NCI-H524 (cell line): ENCODE measurements around the gene GNB1L.
A peak's percentile ranks its signal among the peaks of the same experiment; 100 is the strongest.
"Not testable (repeated sequence)": the region's sequence is repeated elsewhere in the genome, so short reads cannot be mapped to it uniquely, and the experiment has no call there.

Experiments used
- DNase-seq, 2 experiments: peaks; one replicate each; lab custom pipeline; 2025; lab: John Stamatoyannopoulos, UW

The GNB1L gene

DNA sequence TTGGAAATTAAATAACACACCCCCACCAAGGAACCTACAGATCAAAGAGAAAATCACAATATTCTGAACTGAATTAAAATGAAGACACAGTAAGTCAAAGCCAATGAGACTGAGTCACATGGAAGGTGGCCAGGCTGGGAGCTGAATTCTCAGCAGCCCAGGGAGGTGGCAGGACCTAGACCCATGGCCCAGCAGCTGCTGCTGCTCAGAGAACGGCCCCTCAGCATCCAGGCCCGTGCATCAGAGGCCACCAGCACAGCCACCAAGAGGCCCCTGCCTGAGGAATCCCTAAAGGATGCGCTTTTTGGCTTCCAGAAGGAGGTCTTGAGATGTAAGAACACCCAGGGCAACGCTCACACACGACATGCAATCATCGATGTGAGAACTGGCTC is 59.1 kb downstream of the GNB1L start:
- DNase-seq: no peak

DNA sequence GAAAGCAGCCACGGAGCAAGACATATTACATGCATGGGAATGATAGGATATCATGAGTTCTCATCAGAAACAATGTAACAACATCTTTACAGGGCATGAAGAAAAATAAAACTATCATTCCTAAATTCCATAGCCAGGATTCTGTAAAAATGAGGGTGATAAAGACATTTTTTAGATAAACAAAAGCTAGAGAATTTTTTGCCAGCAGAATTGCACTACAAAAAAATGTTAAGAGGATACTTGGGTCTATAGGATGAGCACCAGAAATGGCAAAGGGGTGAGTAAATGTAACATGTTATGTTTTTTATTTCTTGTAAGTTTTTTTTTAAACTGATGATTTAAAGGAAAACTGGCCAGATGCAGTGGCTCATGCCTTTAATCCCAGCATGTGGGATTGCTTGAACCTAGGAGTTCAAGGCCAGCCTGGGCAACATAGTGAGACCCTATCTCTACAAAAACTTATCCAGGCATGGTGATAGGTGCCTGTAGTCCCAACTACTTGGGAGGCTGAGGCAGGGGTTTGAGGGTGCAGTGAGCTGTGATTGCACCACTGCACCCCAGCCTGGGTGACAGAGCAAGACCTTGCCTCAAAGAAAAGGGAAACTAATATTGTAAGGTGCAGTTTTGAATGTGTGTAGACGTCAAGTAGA is 60.9 kb downstream of the GNB1L start:
- no peak for DNase-seq

DNA sequence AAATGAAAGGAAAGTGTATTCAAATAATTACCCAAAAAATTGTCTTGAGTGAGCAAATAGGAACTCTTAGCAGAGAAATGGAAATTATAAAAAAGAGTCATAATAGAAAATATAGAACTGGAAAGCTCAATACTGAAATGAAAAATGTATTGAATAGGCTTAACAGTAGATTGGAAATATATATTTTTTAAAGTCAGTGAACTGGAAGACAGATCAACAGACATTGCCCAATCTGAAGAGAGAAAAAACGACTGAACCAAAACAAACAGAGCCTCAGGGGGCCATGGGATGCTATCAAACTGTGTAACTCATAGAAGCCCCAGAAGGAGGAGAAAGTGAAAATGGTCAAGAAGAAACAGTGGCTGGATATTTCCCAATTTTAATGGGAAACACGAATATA is 61.5 kb downstream of the GNB1L start:
- no peak for DNase-seq

DNA sequence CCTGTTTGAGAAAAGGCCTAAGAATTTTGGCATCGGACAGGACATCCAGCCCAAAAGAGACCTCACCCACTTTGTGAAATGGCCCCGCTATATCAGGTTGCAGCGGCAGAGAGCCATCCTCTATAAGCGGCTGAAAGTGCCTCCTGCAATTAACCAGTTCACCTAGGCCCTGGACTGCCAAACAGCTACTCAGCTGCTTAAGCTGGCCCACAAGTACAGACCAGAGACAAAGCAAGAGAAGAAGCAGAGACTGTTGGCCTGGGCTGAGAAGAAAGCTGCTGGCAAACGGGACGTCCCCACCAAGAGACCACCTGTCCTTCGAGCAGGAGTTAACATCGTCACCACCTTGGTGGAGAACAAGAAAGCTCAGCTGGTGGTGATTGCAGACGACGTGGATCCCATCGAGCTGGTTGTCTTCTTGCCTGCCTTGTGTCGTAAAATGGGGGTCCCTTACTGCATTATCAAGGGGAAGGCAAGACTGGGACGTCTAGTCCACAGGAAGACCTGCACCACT is 62.2 kb downstream of the GNB1L start:
- DNase-seq: not testable (repeated sequence)

DNA sequence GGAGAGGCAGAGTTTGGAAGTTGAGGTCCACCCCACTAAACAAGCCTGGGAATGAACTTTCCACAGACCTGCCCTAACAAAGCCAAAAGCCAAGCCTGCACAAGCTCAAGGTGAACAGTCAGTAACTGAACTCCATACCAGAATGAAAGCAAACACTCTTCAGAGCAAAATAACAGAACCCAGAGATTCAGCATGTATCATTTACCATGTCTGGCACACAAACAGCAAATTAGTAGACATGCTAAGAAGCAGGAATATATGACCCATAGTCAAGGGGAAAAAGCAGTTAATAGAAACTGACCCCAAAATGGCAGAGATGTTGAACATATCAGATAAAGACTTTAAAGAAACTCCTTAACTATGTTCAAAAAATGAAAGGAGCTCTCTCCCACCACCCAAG is 62.8 kb downstream of the GNB1L start:
- DNase-seq: no peak

DNA sequence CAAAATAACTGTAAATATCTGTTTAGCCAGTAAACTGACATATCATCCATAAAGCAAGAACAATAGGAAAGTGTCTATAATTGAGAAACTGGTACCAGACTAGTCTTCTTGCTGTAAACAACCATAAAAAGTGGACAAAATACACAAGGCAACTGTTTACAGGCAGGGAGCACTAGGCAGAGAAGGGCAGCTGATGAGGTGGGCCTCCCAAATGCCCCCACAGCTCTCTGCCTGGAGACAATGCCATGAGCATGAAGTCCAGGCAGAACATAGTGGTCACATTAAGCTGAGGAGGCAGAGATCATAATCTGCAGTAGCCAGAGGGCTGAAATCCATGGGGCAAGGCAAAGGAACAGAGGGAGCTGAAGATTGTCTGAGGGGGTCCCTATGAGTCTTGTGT is 63.4 kb downstream of the GNB1L start:
- no peak for DNase-seq

DNA sequence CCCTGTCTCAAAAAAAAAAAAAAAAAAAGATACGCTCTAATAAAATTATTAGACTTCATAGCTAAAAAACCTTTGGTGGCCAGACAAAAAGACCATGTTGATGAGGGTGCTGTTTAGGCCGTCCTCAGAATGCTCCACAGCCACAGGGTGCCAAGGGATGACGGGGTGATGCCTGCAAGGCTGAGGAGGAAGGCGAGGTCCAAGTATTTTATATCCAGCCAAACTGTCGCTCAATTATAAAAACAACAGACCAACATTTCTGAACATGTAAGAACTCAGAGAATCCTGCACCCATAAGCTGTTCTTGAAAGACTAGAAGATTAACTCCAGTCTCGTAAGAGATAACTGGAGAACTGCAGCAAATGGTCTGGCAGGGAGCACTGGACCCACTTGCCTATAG is 64.8 kb downstream of the GNB1L start:
- no peak for DNase-seq

DNA sequence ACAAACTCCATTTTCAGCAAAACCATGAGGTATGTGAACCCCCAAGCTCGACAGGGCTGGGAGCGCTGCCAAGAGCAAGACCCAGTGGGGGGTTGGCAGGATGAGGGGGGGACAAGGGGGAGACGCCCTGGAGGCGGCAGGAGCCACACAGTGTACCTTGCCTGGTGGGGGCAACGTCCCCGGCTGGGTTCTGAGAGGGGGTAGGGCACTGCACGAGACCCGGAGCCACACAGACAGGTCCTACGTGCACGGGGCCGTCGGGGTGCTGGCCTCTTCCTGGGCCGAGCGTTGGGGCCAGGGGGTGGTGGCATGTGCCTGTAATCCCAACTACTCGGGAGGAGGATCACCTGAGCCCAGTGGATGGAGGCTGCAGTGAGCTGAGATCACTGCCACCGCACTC is 65.3 kb downstream of the GNB1L start:
- DNase-seq: no peak

DNA sequence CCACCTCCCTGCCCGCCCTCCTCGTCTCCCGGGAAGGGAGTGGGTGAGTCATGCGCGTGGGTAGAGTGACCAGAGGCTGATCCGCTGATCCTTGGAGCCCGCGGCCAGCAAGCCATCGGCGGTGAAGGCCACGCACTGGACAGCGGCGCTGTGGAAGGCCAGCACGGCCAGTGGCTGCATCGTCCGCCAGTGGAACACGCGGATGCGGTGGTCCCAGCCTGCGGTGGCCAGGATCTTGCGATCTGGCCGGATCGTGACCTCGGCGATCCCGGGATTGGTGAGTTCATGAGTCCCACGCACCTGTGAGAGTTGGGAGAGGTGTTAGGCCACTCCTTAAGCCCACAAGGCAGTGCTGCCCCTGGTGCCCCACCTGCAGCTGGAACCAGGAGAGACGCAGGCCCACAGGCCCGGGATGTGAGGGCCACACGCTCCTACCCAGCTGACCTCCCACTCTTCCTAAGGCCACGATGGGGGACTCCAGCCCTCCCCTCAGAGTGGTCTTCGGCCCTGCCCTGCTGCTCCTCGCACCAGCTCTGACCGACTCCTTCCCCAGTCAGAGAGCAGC is 65.9 kb downstream of the GNB1L start:
- DNase-seq: no peak

DNA sequence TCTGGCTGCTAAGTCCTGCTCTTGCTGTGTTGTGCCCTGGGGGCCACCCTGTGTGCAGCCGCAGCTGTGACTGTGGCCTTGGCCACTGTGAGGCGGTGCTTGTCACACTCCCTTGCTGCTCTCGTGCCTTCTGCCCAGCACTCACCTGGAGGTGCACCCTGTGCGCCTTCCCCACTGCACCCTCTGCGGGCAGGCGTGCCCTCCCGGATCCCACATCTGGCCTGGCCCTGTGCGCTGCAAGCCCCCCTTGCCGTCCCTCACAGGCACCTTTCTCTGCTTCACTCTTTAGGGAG is 66.9 kb downstream of the GNB1L start:
- DNase-seq: no peak

DNA sequence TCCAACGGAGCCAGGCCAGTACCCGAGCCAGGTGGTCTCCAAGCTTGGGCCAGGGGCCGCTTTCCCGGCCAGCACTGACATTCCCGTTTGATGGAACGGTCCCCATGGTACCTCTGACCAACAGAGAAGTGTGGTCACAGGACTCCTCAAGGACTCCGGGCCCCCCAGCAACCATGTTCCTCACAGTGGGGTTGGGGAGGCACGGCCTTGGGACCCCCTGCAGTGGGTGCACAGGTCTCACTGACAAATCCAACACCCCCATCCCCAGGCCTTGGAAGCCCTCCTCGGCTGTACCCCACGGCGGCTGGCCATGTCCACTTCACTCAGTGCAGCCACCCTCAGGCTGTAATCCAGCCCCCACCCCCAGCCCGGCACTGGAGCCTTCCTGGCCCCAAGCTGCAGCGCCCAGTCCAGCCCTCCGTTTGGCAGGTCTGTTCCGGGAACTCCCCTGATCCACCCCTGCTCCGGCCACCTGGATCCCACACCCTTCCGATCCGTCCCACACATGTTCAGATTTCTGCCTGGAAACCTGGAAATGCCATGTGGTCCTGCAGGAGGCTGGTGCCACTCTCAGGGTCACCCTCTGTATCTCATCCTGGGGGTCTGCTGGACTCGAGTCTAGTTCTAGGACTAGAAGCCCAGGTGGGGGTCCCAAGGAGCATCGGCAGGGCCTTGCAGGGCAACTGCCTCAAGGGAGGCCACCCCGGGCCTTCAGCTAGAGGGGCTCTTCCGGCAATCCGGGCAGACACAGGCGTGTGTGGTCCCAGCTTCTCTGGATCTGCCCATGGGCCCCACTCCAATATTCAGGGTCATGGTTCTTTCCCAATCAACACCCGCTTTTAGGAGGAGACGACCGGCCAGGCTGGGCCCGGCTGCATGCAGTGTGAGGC is 67.5 kb downstream of the GNB1L start:
- no peak for DNase-seq

DNA sequence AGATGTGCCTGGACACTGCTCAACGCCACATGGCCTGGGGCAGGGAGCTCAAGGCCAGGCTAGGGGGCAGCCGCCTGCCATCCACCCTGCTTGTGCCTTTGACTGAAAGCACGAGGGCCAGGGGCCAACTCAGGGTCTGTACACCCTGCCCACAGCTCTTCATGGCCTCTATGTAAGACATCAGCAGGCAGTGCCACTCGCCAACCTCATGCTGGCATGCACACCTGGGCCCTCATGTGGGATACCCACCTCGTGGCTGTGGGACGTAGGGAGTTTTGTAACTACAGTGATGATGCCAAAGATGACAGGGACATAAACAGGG is 68.4 kb downstream of the GNB1L start:
- no peak for DNase-seq

DNA sequence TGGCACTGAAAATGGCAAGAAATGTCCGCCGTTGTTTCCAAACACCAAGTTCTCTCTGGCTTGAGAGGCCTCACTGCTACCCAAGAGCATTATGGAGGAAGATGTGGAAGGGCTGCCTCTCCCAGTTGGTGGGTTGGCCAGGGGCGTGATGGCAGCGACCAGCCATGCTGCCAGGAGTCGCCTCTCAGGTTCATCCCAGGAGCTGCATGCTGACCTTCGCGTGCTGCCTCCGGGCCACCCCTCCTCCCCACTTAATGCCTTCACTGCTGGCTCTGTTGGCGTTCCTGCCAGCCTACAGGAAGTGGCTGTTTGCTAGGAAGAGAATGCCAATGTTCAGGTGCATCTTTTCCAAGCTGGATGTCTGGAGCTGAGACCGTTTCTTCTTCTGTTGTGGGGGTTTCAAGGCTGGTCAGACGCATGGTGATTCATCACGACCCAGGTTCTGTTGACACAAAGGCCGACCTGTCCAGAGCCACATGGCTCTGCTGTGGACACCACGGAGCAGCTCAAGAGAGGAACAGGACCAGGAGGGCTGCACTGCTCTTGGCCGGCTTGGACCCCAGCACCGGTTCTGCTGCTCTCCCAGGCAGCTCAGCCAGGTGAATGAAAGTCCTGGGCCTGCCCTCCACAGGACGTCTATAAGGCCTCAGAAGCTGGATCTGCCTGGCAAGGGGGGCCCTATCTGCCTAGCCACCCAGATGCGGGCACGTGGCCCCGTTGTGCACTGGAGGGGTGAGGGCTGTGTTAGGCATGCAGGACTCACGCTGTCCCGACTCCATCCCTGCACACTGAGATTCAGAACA is 69.0 kb downstream of the GNB1L start:
- no peak for DNase-seq

DNA sequence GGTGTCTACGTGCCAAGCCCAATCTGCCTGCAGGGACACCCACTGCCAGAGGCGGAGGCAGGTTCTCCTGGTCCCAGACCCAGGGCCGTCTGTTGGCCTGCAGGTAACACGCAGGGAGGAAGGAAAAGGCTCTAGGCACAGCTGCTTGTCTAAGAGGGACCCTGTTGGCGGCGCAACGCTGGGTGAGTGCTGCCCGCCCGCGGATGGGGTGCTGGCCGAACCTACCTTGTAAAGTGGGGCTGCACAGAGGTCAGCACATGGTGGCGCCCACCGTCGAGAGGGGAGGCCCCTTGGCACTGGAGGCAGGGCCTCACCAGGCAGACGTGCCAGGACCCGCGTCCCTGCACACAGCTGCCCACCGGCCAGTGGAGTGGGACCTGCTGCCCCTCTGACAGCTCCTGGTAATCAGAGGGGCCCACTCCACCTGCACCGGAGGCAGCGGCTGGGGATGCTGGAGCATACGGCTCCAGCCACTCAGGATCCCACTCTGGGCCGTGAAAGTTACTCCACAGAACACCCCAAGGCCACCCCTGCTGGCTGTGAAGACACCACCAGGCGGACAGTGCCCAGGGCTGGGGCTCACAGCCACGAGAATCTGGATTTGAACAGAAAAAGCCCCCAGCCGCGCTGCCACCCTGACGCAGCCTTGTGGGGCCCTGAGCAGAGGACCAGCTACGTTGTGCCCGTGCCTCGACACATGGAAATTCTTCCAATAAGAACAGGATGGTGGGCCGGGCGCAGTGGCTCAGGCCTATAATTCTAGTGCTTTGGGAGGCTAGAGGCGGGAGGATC is 70.1 kb downstream of the GNB1L start:
- DNase-seq: no peak

DNA sequence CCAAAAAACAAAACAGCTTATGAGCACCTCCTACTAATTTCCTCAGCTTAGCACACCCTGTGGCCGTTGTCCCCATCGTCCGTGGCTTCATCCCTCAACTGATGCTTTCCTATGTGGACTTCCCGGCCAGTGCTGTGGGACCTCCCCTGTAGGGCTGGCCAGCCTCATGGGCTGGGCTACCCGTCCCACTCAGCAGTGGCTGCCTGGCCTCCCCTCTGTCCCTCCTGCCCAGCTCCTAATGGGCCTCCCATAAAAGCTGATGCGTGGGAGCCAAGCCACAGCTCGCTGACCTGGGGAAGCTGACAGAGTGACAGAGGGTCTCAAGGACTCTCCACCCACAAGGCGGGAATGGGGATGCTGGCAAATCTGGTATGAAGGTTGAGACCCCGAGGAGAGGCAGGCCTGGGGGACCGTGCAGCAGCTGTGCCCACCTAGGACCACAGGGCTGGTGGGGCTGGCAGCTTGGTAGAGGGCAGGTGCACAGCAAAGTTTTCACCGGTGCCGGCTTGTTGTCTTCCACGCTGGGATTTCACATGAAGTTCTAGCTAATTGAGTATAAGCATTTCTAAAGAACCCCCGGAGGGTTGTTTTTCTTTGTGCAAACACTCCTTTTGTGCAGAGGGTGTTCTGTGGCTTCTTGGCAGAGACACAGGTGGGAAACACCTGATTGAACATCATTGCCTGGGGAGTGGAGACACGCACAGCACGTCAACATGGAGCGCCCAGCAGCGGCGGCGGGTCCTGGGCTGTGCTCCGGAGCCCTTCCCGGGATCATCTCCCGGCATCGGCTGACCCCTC is 70.9 kb downstream of the GNB1L start:
- DNase-seq: no peak

DNA sequence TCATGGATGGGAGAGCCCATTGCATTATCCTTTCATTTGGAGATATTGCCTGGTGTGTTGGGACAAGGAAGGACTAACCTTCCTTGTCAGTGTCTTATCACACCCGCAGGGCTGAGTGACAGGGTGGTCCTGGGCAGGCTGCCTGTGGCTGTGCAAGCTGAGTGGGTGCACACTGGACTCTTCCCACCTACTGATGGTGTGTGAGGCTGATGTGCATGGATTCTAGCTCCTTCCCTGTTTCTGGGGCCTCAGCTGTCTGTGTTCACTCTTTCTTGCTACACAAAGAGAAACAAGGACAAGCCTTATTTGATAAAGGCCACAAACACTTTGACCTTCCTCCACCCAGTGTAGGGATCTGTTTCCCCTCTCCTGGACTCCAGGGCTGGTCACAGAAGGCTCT is 72.1 kb downstream of the GNB1L start:
- DNase-seq: no peak

DNA sequence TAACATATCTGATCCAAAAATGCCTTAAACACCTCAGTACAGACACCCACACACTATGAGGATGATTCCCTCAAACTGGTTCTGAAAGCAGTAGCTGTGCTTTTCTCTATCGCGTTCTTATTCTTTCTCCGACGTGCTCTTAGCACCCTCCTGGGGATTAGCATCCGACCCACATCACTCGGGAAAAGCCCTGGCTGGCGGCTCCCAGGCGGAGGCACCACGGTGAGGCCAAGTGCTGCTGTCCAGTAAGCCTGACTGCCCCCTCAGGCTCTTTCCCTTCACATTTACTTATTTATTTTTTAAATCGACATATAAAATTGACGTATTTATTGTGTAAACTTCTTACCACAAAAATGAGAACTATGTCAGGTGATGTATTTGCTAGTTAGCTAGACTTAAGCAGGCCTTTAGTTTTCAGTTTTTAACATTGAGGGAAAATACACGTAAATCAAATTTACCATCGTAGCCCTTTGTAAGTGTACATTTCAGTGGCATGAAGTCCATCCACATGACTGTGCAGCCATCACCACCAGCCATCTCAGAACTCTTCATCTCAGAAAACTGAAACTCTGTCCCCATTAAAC is 74.9 kb downstream of the GNB1L start:
- peak in 1 of 2 experiments; percentile 15 for DNase-seq

DNA sequence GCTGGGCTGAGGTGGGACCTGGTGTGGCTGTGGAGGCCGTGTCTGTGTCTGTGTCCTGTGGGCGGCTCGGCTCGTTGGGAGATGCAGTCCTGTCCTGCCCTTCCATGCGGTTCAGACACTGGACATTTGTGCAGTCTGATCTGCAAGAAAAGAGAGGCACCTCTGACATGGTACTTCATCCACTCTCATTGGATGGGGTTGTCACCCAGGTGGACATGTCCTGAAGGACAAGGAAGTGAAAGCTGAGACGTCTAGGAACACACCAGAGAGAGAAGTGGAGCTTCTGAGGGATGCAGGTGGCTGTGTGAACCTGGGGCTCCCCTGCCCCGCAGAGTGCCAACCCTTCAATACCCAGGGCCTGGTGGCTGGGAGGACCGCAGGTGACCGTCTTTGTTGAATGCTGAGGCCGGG is 75.7 kb downstream of the GNB1L start:
- no peak for DNase-seq

DNA sequence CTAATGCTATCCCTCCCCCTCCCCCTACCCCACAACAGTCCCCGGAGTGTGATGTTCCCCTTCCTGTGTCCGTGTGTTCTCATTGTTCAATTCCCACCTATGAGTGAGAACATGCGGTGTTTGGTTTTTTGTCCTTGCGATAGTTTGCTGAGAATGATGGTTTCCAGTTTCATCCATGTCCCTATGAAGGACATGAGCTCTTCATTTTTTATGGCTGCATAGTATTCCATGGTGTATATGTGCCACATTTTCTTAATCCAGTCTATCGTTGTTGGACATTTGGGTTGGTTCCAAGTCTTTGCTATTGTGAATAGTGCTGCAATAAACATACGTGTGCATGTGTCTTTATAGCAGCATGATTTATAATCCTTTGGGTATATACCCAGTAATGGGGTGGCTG is 77.5 kb downstream of the GNB1L start:
- not testable (repeated sequence) for DNase-seq

DNA sequence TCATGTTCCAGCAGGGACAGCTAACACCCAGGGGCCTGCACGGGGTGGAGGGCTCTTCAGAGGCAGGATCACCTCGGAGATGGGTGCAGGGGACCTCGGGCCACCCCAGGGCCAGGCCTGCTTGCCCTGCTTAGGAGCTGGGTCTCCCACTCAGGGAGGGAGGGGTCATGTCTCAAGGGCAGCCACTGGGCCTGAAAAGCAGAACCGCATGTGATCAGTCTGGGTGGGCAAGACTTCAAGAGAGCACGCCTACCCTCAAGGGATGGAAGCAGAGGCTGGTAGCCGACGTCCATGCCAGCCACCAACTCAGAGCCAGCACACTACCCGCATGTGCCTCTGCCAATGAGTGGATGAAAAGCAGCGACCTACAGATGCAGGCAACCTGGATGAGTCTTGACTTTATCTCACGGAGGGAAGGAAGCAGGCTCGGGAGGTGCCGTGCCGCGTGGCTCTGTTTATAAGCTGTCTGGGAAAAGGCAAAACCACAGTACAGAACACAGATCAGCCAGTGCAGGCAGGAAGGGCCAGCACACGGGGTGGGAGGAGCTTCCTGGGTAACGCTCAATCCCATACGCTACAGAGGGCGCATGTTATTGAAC is 78.1 kb downstream of the GNB1L start:
- no peak for DNase-seq
